Astrocyte (in vitro differentiated cells and primary cell): ENCODE measurements around the gene FST.

Experiments
- CTCF ChIP-seq: IDR thresholded peaks from 2 replicates; pipeline ENCODE4 v1.5.1; 2011; ENCODE audit warnings: low read depth, mild to moderate bottlenecking, inconsistent platforms, low read length, moderate library complexity; ENCODE audit not compliant: insufficient read depth
- EZH2 ChIP-seq: IDR thresholded peaks from 2 replicates; pipeline ENCODE4 v1.6.1; 2012; ENCODE audit warnings: mild to moderate bottlenecking, low read length, inconsistent platforms; ENCODE audit not compliant: insufficient read depth

- no peak for TF ChIP-seq CTCF
- TF ChIP-seq EZH2: no peak
Observed at GRCh38 chr5:53472720-53473510, 7.5 kb upstream of the FST start.
